ENCODE measurements around the gene SLC17A2.

SLC17A2 gene

GRCh38 chr6:25930532-25931410, at the start of gene SLC17A2:
Gene SLC17A2 (minus strand): TSS chr6:25930691. CDS start chr6:25925796, 4,895 bp downstream.
- no peak for TF ChIP-seq Cebpa-rat (IDR thresholded peaks at IDR 0.05)
- no peaks in the 10 kb centered on the region for H3K27me3 ChIP-seq
- no peaks in the 10 kb centered on the region for H3K36me3 ChIP-seq
- H3K4me1 ChIP-seq: no peaks in the 10 kb centered on the region
- no peak within 1 kb of the TSS for H3K4me3 ChIP-seq
- no peak within 1 kb of the TSS for H3K27ac ChIP-seq
- no peak within 1 kb of the TSS for H3K9ac ChIP-seq
- no peaks in the 10 kb centered on the region for H3K9me3 ChIP-seq
- H4K20me1 ChIP-seq: no peaks in the 10 kb centered on the region
- H3K4me2 ChIP-seq: no peak within 1 kb of the TSS

- H3K27me3 ChIP-seq: no peaks in the 10 kb centered on the region
- no peak overlapping the region for H3K9ac ChIP-seq
- H3K9me3 ChIP-seq: no peaks in the 10 kb centered on the region
- no peak overlapping the region for H3K27ac ChIP-seq
- no peak overlapping the region for H3K4me2 ChIP-seq
- H4K20me1 ChIP-seq: peaks cover 84% of the 10 kb centered on the region
- H3K4me3 ChIP-seq: no peak overlapping the region
- H3K4me1 ChIP-seq: peaks cover 22% of the 10 kb centered on the region
- peaks cover 91% of the 10 kb centered on the region for H3K36me3 ChIP-seq
- TF ChIP-seq Cebpa-rat (IDR thresholded peaks at IDR 0.05): no peak
Observed at GRCh38 chr6:25975923-25976560, 45.6 kb upstream of the SLC17A2 start.

GRCh38 chr6:25973923-25974555, 43.5 kb upstream of the SLC17A2 start:
- peak overlapping the region; percentile 25 for H3K4me2 ChIP-seq
- TF ChIP-seq Cebpa-rat (IDR thresholded peaks at IDR 0.05): no peak
- no peaks in the 10 kb centered on the region for H3K9me3 ChIP-seq
- peaks cover 22% of the 10 kb centered on the region for H3K4me1 ChIP-seq
- H3K36me3 ChIP-seq: peaks cover 98% of the 10 kb centered on the region
- no peak overlapping the region for H3K27ac ChIP-seq
- H3K9ac ChIP-seq: no peak overlapping the region
- no peaks in the 10 kb centered on the region for H3K27me3 ChIP-seq
- peaks cover 93% of the 10 kb centered on the region for H4K20me1 ChIP-seq
- no peak overlapping the region for H3K4me3 ChIP-seq

GRCh38 chr6:25972902-25973301, 42.4 kb upstream of the SLC17A2 start:
- H3K4me3 ChIP-seq: no peak overlapping the region
- H3K4me2 ChIP-seq: no peak overlapping the region
- peaks cover 100% of the 10 kb centered on the region for H3K36me3 ChIP-seq
- H3K4me1 ChIP-seq: peaks cover 33% of the 10 kb centered on the region
- H4K20me1 ChIP-seq: peaks cover 96% of the 10 kb centered on the region
- no peak for TF ChIP-seq Cebpa-rat (IDR thresholded peaks at IDR 0.05)
- no peak overlapping the region for H3K9ac ChIP-seq
- H3K9me3 ChIP-seq: no peaks in the 10 kb centered on the region
- no peaks in the 10 kb centered on the region for H3K27me3 ChIP-seq
- no peak overlapping the region for H3K27ac ChIP-seq

DNA sequence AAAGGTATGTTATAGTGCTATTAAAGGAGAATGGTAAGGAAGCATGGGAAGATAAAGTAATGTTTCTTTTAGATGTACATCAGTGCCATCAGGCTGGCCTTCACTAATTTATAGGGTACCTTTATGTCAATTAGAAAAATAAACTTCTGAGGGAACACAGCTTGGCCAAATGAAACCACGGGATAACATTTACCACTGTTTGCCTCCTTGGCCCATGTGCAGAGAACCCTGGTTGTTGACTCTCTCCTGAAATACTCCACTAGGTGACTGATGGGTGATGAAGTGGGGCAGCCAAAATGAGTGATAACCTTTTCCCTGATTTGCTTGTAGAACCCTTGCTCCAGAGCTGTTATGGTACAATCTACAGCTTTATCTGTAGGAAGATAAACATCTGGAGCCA, 41.6 kb upstream of the SLC17A2 start:
- Histone ChIP-seq H3K4me2 (no peak overlapping the region), H3K9me3 (no peaks in the 10 kb centered on the region), H3K27ac (no peak overlapping the region)

DNA sequence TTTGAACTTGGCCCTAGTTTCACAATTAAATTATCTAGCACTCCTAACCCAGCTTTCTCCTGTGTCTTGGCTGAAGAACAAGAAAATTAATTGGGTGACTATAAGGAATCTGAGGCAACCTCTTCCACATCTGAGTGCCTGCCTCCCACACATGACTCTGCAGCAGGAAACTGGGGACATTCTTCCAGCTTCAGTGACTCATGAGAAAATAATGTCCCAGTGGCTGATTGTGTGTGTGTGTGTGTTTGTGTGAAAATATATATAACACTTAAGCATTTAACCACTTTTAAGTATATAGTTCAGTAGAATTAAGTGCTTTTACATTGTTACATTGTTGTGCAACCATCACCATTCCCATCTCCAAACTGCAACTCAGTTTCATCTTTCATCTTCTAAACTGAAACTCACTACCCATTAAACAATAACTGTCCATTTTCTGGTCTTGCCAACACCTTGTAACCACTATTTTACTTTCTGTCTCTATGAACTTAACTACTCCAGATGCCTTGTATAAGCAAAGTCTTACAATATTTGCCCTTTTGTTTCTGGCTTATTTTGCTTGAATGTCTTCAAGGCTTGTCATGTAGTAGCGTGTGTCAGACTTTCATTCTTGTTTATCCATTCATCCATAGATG, 40.8 kb upstream of the SLC17A2 start:
- H3K27ac ChIP-seq: no peak overlapping the region
- no peak overlapping the region for H3K9ac ChIP-seq
- peaks cover 49% of the 10 kb centered on the region for H3K4me1 ChIP-seq
- no peak for TF ChIP-seq Cebpa-rat (IDR thresholded peaks at IDR 0.05)
- no peaks in the 10 kb centered on the region for H3K9me3 ChIP-seq
- H3K36me3 ChIP-seq: peaks cover 100% of the 10 kb centered on the region
- H4K20me1 ChIP-seq: peaks cover 96% of the 10 kb centered on the region
- no peak overlapping the region for H3K4me3 ChIP-seq
- H3K27me3 ChIP-seq: no peaks in the 10 kb centered on the region
- no peak overlapping the region for H3K4me2 ChIP-seq

More for the DNA sequence above, 41.6 kb upstream of the SLC17A2 start:
- Histone ChIP-seq H3K4me1 (peaks cover 41% of the 10 kb centered on the region), H3K27me3 (no peaks in the 10 kb centered on the region), H4K20me1 (peaks cover 96% of the 10 kb centered on the region), H3K4me3 (no peak overlapping the region), H3K36me3 (peaks cover 100% of the 10 kb centered on the region), H3K9ac (no peak overlapping the region)
- no peak for TF ChIP-seq Cebpa-rat (IDR thresholded peaks at IDR 0.05)

- Histone ChIP-seq H3K9me3 (no peaks in the 10 kb centered on the region), H3K27ac (no peak overlapping the region), H3K36me3 (peaks cover 94% of the 10 kb centered on the region), H3K4me2 (peak overlapping the region; percentile 93), H3K4me3 (no peak overlapping the region), H3K9ac (no peak overlapping the region), H3K4me1 (peaks cover 55% of the 10 kb centered on the region), H3K27me3 (no peaks in the 10 kb centered on the region), H4K20me1 (peaks cover 94% of the 10 kb centered on the region)
- no peak for TF ChIP-seq Cebpa-rat (IDR thresholded peaks at IDR 0.05)
Observed at GRCh38 chr6:25968769-25969168, 38.3 kb upstream of the SLC17A2 start.

- Histone ChIP-seq H3K4me3 (peak overlapping the region; percentile 87), H3K27me3 (no peaks in the 10 kb centered on the region), H3K36me3 (peaks cover 73% of the 10 kb centered on the region), H3K4me1 (peaks cover 53% of the 10 kb centered on the region), H3K9me3 (no peaks in the 10 kb centered on the region), H4K20me1 (peaks cover 76% of the 10 kb centered on the region), H3K9ac (peak overlapping the region; percentile 34; the same call in 1 of the 2 replicates), H3K27ac (0 out of 2 replicates have a peak overlapping the region, but pooled peaks have one; percentile 14), H3K4me2 (peak overlapping the region; percentile 93)
- TF ChIP-seq Cebpa-rat (IDR thresholded peaks at IDR 0.05): no peak
Observed at GRCh38 chr6:25966711-25967110, 36.2 kb upstream of the SLC17A2 start.

DNA sequence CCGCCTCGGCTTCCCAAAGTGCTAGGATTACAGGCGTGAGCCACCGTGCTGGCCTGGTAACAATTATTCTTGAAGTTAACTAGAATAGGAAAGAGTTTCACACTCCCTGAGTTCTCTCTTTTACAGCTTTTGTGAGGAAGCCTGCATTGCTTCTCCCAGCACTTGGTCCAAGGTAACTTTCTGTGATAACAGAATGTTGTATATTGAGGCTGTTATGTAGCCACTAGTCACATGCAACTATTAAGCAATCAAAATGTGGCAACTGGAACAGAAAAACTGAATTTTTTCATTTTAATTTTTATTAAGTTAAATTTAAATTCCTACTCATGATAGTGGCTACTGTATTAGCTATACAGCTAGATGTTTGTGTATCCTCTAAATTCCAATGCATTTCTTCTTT, 34.6 kb upstream of the SLC17A2 start:
- Histone ChIP-seq H3K9me3 (peaks cover 10% of the 10 kb centered on the region), H3K27ac (peak overlapping the region; percentile 97), H3K4me1 (peaks cover 69% of the 10 kb centered on the region), H3K4me3 (peak overlapping the region; percentile 87), H4K20me1 (peaks cover 60% of the 10 kb centered on the region), H3K36me3 (peaks cover 57% of the 10 kb centered on the region), H3K9ac (0 out of 2 replicates have a peak overlapping the region, but pooled peaks have one; percentile 97), H3K27me3 (no peaks in the 10 kb centered on the region), H3K4me2 (peak overlapping the region; percentile 93)
- TF ChIP-seq Cebpa-rat (IDR thresholded peaks at IDR 0.05): no peak
